Spleen (tissue), 11 donors: Measurements from ENCODE around the gene TCF12. TPM values are rescaled to one million over a fixed set of nuclear protein-coding genes. Genes with fewer than 3 reads are reported as not detected.

Experiments used
- DNase-seq: peaks from one replicate; pipeline ENCODE4 v3.0.0-alpha.2; 2020
- H3K27ac ChIP-seq, 8 donors: fragments of 200-600 bp; sonication (generic) in 7 of 8; 1 replicate in 4 of 8; 2 replicates in 4 of 8; pipeline versions ENCODE4 v1.5.0 to v1.8.0; 2016 to 2021; ENCODE audit warnings: inconsistent platforms in 4 of 8, mild to moderate bottlenecking in 4 of 8, moderate library complexity in 1 of 8
- H3K27me3 ChIP-seq, 7 donors: fragments of 200-600 bp; sonication (generic) in 6 of 7; replicated peaks in 1 of 7; 1 replicate in 4 of 7; 2 replicates in 3 of 7; pipeline versions ENCODE4 v1.5.0 to v1.8.0; 2016 to 2021; ENCODE audit warnings: inconsistent platforms in 3 of 7, mild to moderate bottlenecking in 1 of 7
- H3K36me3 ChIP-seq, 6 donors: fragments of 200-600 bp; sonication (generic) in 5 of 6; 1 replicate in 4 of 6; 2 replicates in 2 of 6; pipeline versions ENCODE4 v1.5.0 to v1.8.0; 2016 to 2021; ENCODE audit warnings: inconsistent platforms in 2 of 6
- H3K4me1 ChIP-seq, 6 donors: fragments of 200-600 bp; sonication (generic) in 5 of 6; 1 replicate in 3 of 6; 2 replicates in 3 of 6; pipeline versions ENCODE4 v1.5.0 to v1.8.0; 2016 to 2021; ENCODE audit warnings: inconsistent platforms in 3 of 6
- H3K4me3 ChIP-seq, 8 donors: fragments of 200-600 bp; sonication (generic) in 7 of 8; 1 replicate in 4 of 8; 2 replicates in 4 of 8; pipeline versions ENCODE4 v1.5.0 to v1.8.0; 2016 to 2021; ENCODE audit warnings: inconsistent platforms in 4 of 8, mild to moderate bottlenecking in 4 of 8, moderate library complexity in 2 of 8
- H3K9me3 ChIP-seq, 8 donors: fragments of 200-600 bp; sonication (generic) in 7 of 8; 1 replicate in 4 of 8; 2 replicates in 4 of 8; pipeline versions ENCODE4 v1.5.0 to v1.8.0; 2016 to 2021; ENCODE audit warnings: inconsistent platforms in 4 of 8
- CTCF ChIP-seq, 11 experiments: fragments of 200-600 bp in 7 of 11; fragments of 450-650 bp in 4 of 11; sonication (generic) in 4 of 11; IDR thresholded peaks in 8 of 11; conservative IDR thresholded peaks in 3 of 11; 1 replicate in 7 of 11; 2 replicates in 4 of 11; pipeline versions ENCODE4 v1.4.0 to v1.8.0; 2016 to 2021; ENCODE audit warnings: antibody characterized with exemption in 11 of 11, inconsistent platforms in 4 of 11, mild to moderate bottlenecking in 1 of 11
- POLR2A ChIP-seq, 3 donors: fragments of 450-650 bp; IDR thresholded peaks; one replicate each; pipeline ENCODE4 v1.5.1; 2017; ENCODE audit warnings: antibody characterized with exemption in 3 of 3, mild to moderate bottlenecking in 1 of 3
- POLR2AphosphoS5 ChIP-seq, 3 donors: sonication (generic); formaldehyde crosslinking; IDR thresholded peaks; one replicate each; pipeline ENCODE4 v1.5.1; 2017; ENCODE audit warnings: antibody characterized with exemption in 3 of 3
- WGBS, 5 donors: extraction: QIAGEN DNeasy Blood & Tissue Kit in 3 of 5; methylation state at CpG; one replicate each; pipeline versions ENCODE4 v1.1.5 to v1.1.7; 2013 to 2018; 5-methylcytosine and 5-hydroxymethylcytosine counted together
- intact Hi-C: fragments of 100-400 bp; cut with DNase I; formaldehyde crosslinking; loops from one replicate; pipeline ENCODE4 v1.15.0; 2023; ENCODE audit warnings: low total_unique reads
- polyA plus RNA-seq, 3 donors: library from polyadenylated mRNA; stranded (reverse); fragments of 200-250 nt; gene quantifications; one replicate each; pipeline ENCODE4 v1.2.1, GENCODE V29; 2013
- total RNA-seq, 7 donors: library from RNA; depleted of rRNA in 3 of 7; stranded (reverse); fragments of >200 nt in 3 of 7; fragmentation: NEBNext Ultra II Directional in 4 of 7; extraction: Animal tissue kit (Norgen Biotek cat#: 25700) in 4 of 7; gene quantifications; one replicate each; pipeline versions ENCODE4 v1.1.0 to v1.2.1, GENCODE V29; 2016 to 2021
- donor health status: healthy with polysubstance abuse.
- donor health status: DM: no; HTN: no; CAD: no; lungs with moderate emphysema.
- donor health status: DM: no; HTN: no; CAD: no.
- donor health status: Bipolar disorder and iron deficiency.
- donor health status: healthy.
- donor health status: DM: no; HTN: no; CAD: no.
- donor health status: DM: yes; HTN: yes; CAD: no.

TCF12 gene
- total and polyA plus RNA-seq, 10 donors = 8.3 to 139 (median 111) TPM

DNA sequence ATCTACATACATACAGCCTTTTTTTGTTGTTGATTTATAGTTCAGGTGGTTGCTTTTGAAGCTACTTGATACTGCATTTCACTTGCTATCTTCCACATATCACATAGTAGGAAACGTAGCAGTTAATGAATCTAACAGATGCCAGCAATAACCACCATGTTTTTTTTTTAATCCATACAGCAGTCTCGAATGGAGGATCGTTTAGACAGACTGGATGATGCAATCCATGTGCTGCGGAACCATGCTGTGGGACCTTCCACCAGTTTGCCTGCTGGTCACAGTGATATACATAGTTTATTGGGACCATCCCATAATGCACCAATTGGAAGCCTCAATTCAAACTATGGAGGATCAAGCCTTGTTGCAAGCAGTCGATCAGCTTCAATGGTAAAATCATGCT lies 334.6 kb downstream of the TCF12 start:
- Histone ChIP-seq H3K36me3 (peaks cover 0 to 74% (median 10%) of the 10 kb centered on the region in 6 donors), H3K4me1 (no peaks in the 10 kb centered on the region), H3K9me3 (no peaks in the 10 kb centered on the region), H3K4me3 (no peak overlapping the region), H3K27me3 (no peaks in the 10 kb centered on the region), H3K27ac (no peak overlapping the region)
- TF ChIP-seq CTCF (IDR thresholded peaks at IDR 0.05 in 8 of 11, conservative IDR thresholded peaks at IDR 0.05 in 3 of 11) (no peak), POLR2A (IDR thresholded peaks at IDR 0.05) (no peak), POLR2AphosphoS5 (IDR thresholded peaks at IDR 0.05) (no peak)
- WGBS, 5 donors = 79 to 92% (median 86%) methylated on average over 5 of the region's 5 CpGs
- DNase-seq = no peak
- intact Hi-C loops = no loop called here

GRCh38 chr15:57253500-57253899 lies 335.1 kb downstream of the TCF12 start:
- Histone ChIP-seq H3K27me3 (no peaks in the 10 kb centered on the region), H3K9me3 (no peaks in the 10 kb centered on the region), H3K27ac (no peak overlapping the region), H3K4me3 (no peak overlapping the region), H3K36me3 (peaks cover 0 to 70% (median 10%) of the 10 kb centered on the region in 6 donors), H3K4me1 (no peaks in the 10 kb centered on the region)
- DNase-seq = no peak
- WGBS, 5 donors = 91 to 97% (median 95%) methylated on average over 2 of the region's 2 CpGs
- intact Hi-C loops = no loop called here
- TF ChIP-seq POLR2A (IDR thresholded peaks at IDR 0.05) (no peak), POLR2AphosphoS5 (IDR thresholded peaks at IDR 0.05) (no peak), CTCF (IDR thresholded peaks at IDR 0.05 in 8 of 11, conservative IDR thresholded peaks at IDR 0.05 in 3 of 11) (no peak)

DNA sequence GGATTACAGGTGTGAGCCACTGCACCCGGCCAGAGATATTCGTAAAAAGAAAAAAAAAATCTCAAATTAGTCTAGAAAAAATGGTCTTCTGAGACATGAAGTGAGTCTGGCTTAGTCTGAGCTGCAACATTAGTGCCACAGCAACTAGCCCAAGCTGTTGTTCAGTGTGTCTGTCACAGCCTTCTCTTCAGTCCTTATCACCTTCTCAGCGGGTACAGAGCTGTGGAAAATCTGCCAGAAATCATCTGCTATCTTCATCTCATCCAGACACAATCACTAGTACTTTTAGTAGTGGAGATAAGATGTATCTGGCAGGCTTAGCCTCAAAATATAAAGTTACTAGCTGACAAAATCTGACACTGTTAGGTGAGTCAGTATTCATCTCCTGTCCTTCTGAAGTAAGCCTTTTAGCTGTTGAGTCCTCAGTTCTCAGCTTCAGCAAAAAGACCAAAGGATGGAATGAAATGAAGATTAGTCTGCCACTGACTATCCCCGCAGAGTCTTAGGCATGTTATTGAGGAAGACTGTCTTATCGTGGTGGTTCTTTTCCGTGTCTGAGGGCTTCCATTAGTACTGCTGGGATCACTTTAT lies 337.4 kb downstream of the TCF12 start:
- no peaks in the 10 kb centered on the region for H3K27me3 ChIP-seq
- no peak for TF ChIP-seq POLR2A (IDR thresholded peaks at IDR 0.05)
- TF ChIP-seq CTCF (IDR thresholded peaks at IDR 0.05 in 8 of 11, conservative IDR thresholded peaks at IDR 0.05 in 3 of 11) = no peak
- TF ChIP-seq POLR2AphosphoS5 (IDR thresholded peaks at IDR 0.05) = no peak
- 92 to 97% (median 94%) methylated on average over 6 of the region's 6 CpGs for WGBS, 5 donors
- intact Hi-C loops = no loop called here
- H3K36me3 ChIP-seq = peaks cover 0 to 56% (median 10%) of the 10 kb centered on the region in 6 donors
- no peak overlapping the region for H3K27ac ChIP-seq
- H3K4me1 ChIP-seq = peaks cover 0 to 15% (median 0%) of the 10 kb centered on the region in 6 donors
- no peaks in the 10 kb centered on the region for H3K9me3 ChIP-seq
- no peak overlapping the region for H3K4me3 ChIP-seq
- DNase-seq = no peak

DNA sequence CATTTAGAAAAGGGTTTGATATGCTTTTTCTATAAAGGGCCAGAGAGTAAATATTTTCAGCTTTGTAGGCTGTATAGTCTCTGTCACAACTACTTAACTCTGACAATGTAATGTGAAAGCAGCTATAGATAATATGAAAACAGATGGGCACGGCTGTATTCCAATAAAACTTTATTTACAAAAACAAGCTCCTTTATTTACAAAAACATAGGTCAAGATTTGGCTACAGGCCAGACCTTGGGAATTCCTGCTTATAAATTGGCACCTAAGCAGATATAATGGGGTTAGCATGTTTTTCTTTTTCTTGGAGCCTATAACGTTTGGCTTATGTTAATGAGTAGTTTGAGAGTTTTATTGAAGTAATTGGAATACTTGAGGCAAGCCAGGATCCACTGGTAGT lies 338.5 kb downstream of the TCF12 start:
- no peak for TF ChIP-seq CTCF (IDR thresholded peaks at IDR 0.05 in 8 of 11, conservative IDR thresholded peaks at IDR 0.05 in 3 of 11)
- no peak for TF ChIP-seq POLR2A (IDR thresholded peaks at IDR 0.05)
- TF ChIP-seq POLR2AphosphoS5 (IDR thresholded peaks at IDR 0.05) = no peak
- intact Hi-C loops = no loop called here
- Histone ChIP-seq H3K9me3 (no peaks in the 10 kb centered on the region), H3K4me1 (peaks cover 0 to 15% (median 0%) of the 10 kb centered on the region in 6 donors), H3K36me3 (peaks cover 0 to 49% (median 8%) of the 10 kb centered on the region in 6 donors), H3K27ac (no peak overlapping the region), H3K4me3 (no peak overlapping the region), H3K27me3 (no peaks in the 10 kb centered on the region)
- no peak for DNase-seq
- 85 to 95% (median 89%) methylated on average over 2 of the region's 2 CpGs for WGBS, 5 donors
